Measurements from ENCODE around the gene NAALADL2. TPM values are rescaled to one million over a fixed set of nuclear protein-coding genes. Genes with fewer than 3 reads are reported as not detected.

The NAALADL2 gene
- total and polyA plus RNA-seq, 2 donors from 2014 or later: 2.0 to 20.2 TPM

DNA sequence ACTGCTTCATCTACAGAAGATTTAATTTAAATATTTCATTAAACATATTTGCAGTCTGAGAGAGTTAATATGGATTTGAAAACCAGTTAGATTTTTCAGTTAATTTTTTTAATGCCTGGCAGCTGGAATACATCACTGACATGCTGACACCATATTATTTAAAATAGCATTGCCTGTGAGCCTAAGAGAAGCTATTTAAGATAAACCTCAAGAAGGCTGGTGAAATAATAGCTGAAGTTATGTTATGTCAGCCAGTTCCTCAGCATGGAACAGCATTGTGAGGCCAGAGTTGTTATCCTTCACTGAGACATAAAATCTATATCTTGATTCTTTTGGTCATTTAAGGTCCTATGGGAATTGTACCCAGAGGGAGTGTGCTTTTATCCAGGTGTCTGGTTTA lies 705.2 kb downstream of the NAALADL2 start:
- Histone ChIP-seq H3K4me1 (ENCODE audit: control insufficient read depth in 2 of 3, insufficient read depth in 2 of 3, low read depth in 1 of 3, low read length in 3 of 3) (no peaks in the 10 kb centered on the region), H3K27me3 (ENCODE audit: control insufficient read depth, insufficient read depth, low read length) (no peaks in the 10 kb centered on the region), H3K9ac (ENCODE audit: low read length in 3 of 3) (no peak overlapping the region), H3K27ac (ENCODE audit: low read depth in 2 of 2, low read length in 2 of 2) (no peak overlapping the region), H3K4me3 (ENCODE audit: low read length in 3 of 3) (no peak overlapping the region), H3K36me3 (ENCODE audit: control insufficient read depth in 2 of 3, insufficient read depth in 3 of 3, low read length in 3 of 3) (no peaks in the 10 kb centered on the region), H3K9me3 (ENCODE audit: control insufficient read depth in 2 of 3, insufficient read depth in 1 of 3, low read length in 3 of 3) (peaks cover 0 to 6% (median 2%) of the 10 kb centered on the region in 3 donors)
- FAIRE-seq (no peak), DNase-seq (no peak)
- TF ChIP-seq, protein P1, sequence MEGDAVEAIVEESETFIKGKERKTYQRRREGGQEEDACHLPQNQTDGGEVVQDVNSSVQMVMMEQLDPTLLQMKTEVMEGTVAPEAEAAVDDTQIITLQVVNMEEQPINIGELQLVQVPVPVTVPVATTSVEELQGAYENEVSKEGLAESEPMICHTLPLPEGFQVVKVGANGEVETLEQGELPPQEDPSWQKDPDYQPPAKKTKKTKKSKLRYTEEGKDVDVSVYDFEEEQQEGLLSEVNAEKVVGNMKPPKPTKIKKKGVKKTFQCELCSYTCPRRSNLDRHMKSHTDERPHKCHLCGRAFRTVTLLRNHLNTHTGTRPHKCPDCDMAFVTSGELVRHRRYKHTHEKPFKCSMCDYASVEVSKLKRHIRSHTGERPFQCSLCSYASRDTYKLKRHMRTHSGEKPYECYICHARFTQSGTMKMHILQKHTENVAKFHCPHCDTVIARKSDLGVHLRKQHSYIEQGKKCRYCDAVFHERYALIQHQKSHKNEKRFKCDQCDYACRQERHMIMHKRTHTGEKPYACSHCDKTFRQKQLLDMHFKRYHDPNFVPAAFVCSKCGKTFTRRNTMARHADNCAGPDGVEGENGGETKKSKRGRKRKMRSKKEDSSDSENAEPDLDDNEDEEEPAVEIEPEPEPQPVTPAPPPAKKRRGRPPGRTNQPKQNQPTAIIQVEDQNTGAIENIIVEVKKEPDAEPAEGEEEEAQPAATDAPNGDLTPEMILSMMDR (IDR thresholded peaks at IDR 0.05; ENCODE audit: borderline replicate concordance, extremely low read depth, insufficient read depth): no peak
- intact Hi-C loops (cut with DNase I): no loop called here

GRCh38 chr3:175571096-175571495 lies 712.0 kb downstream of the NAALADL2 start:
- DNase-seq: no peak
- H3K27me3 ChIP-seq (ENCODE audit: control insufficient read depth, insufficient read depth, low read length): no peaks in the 10 kb centered on the region
- no peaks in the 10 kb centered on the region for H3K36me3 ChIP-seq (ENCODE audit: control insufficient read depth in 2 of 3, insufficient read depth in 3 of 3, low read length in 3 of 3)
- TF ChIP-seq, protein P1 (IDR thresholded peaks at IDR 0.05; ENCODE audit: borderline replicate concordance, extremely low read depth, insufficient read depth): no peak
- no peaks in the 10 kb centered on the region for H3K9me3 ChIP-seq (ENCODE audit: control insufficient read depth in 2 of 3, insufficient read depth in 1 of 3, low read length in 3 of 3)
- H3K4me1 ChIP-seq (ENCODE audit: control insufficient read depth in 2 of 3, insufficient read depth in 2 of 3, low read depth in 1 of 3, low read length in 3 of 3): no peaks in the 10 kb centered on the region
- intact Hi-C loops (cut with DNase I): no loop called here
- H3K27ac ChIP-seq (ENCODE audit: low read depth in 2 of 2, low read length in 2 of 2): no peak overlapping the region
- H3K9ac ChIP-seq (ENCODE audit: low read length in 3 of 3): no peak overlapping the region
- no peak for FAIRE-seq
- no peak overlapping the region for H3K4me3 ChIP-seq (ENCODE audit: low read length in 3 of 3)

- TF ChIP-seq, protein P1 (IDR thresholded peaks at IDR 0.05; ENCODE audit: borderline replicate concordance, extremely low read depth, insufficient read depth): no peak
- no peaks in the 10 kb centered on the region for H3K9me3 ChIP-seq (ENCODE audit: control insufficient read depth in 2 of 3, insufficient read depth in 1 of 3, low read length in 3 of 3)
- no peak overlapping the region for H3K27ac ChIP-seq (ENCODE audit: low read depth in 2 of 2, low read length in 2 of 2)
- no peak overlapping the region for H3K9ac ChIP-seq (ENCODE audit: low read length in 3 of 3)
- H3K4me1 ChIP-seq (ENCODE audit: control insufficient read depth in 2 of 3, insufficient read depth in 2 of 3, low read depth in 1 of 3, low read length in 3 of 3): no peaks in the 10 kb centered on the region
- DNase-seq (no peak), FAIRE-seq (no peak)
- H3K36me3 ChIP-seq (ENCODE audit: control insufficient read depth in 2 of 3, insufficient read depth in 3 of 3, low read length in 3 of 3): no peaks in the 10 kb centered on the region
- no peaks in the 10 kb centered on the region for H3K27me3 ChIP-seq (ENCODE audit: control insufficient read depth, insufficient read depth, low read length)
- no peak overlapping the region for H3K4me3 ChIP-seq (ENCODE audit: low read length in 3 of 3)
- intact Hi-C loops (cut with DNase I): no loop called here
Measured at GRCh38 chr3:175573226-175573625, 714.1 kb downstream of the NAALADL2 start.

- intact Hi-C loops (cut with DNase I): no loop called here
- TF ChIP-seq, protein P1 (IDR thresholded peaks at IDR 0.05; ENCODE audit: borderline replicate concordance, extremely low read depth, insufficient read depth): no peak
- Histone ChIP-seq H3K9me3 (ENCODE audit: control insufficient read depth in 2 of 3, insufficient read depth in 1 of 3, low read length in 3 of 3) (no peaks in the 10 kb centered on the region), H3K4me1 (ENCODE audit: control insufficient read depth in 2 of 3, insufficient read depth in 2 of 3, low read depth in 1 of 3, low read length in 3 of 3) (no peaks in the 10 kb centered on the region), H3K9ac (ENCODE audit: low read length in 3 of 3) (no peak overlapping the region), H3K27me3 (ENCODE audit: control insufficient read depth, insufficient read depth, low read length) (no peaks in the 10 kb centered on the region), H3K27ac (ENCODE audit: low read depth in 2 of 2, low read length in 2 of 2) (no peak overlapping the region), H3K4me3 (ENCODE audit: low read length in 3 of 3) (no peak overlapping the region), H3K36me3 (ENCODE audit: control insufficient read depth in 2 of 3, insufficient read depth in 3 of 3, low read length in 3 of 3) (no peaks in the 10 kb centered on the region)
- peak; percentile 19 for FAIRE-seq
- DNase-seq: no peak
Measured at GRCh38 chr3:175580318-175580717, 721.2 kb downstream of the NAALADL2 start.

Data from kidney (tissue), 14 donors.